Neural progenitor cell (in vitro differentiated cells): ENCODE data around the gene CXXC4. TPM values are rescaled to one million over a fixed set of nuclear protein-coding genes. Genes with fewer than 3 reads are reported as not detected.

Experiments
- DNase-seq: peaks from one replicate; pipeline ENCODE4 v3.0.0-alpha.2; 2016; ENCODE audit warnings: low spot score
- H2AFZ ChIP-seq: fragments of 200-600 bp; sonication (generic); replicated peaks from 2 replicates; pipeline ENCODE4 v1.6.1; 2016; ENCODE audit warnings: antibody characterized with exemption
- H3F3A ChIP-seq: fragments of 200-600 bp; sonication (generic); 2 replicates; pipeline ENCODE4 v1.6.1; 2016; ENCODE audit warnings: antibody characterized with exemption, low read depth
- H3K27ac ChIP-seq: fragments of 200-600 bp; sonication (generic); 2 replicates; pipeline ENCODE4 v1.5.1; 2016; ENCODE audit warnings: mild to moderate bottlenecking
- H3K27me3 ChIP-seq: fragments of 200-600 bp; sonication (generic); 2 replicates; pipeline ENCODE4 v1.6.1; 2016; ENCODE audit warnings: mild to moderate bottlenecking, moderate library complexity
- H3K36me3 ChIP-seq: fragments of 200-600 bp; sonication (generic); 2 replicates; pipeline ENCODE4 v1.5.1; 2016
- H3K4me1 ChIP-seq: fragments of 200-600 bp; sonication (generic); 2 replicates; pipeline ENCODE4 v1.6.1; 2016; ENCODE audit warnings: mixed run types
- H3K4me2 ChIP-seq: fragments of 200-600 bp; sonication (generic); 2 replicates; pipeline ENCODE4 v1.6.1; 2016
- H3K4me3 ChIP-seq: fragments of 200-600 bp; sonication (generic); 2 replicates; pipeline ENCODE4 v1.5.1; 2016
- H3K79me2 ChIP-seq: fragments of 200-600 bp; sonication (generic); 2 replicates; pipeline ENCODE4 v1.6.1; 2016; ENCODE audit warnings: low read depth
- H3K9ac ChIP-seq: fragments of 200-600 bp; sonication (generic); 2 replicates; pipeline ENCODE4 v1.6.1; 2016
- H3K9me3 ChIP-seq: fragments of 200-600 bp; sonication (generic); 2 replicates; pipeline ENCODE4 v1.5.1; 2016; ENCODE audit warnings: low read depth
- H4K20me1 ChIP-seq: fragments of 200-600 bp; sonication (generic); 2 replicates; pipeline ENCODE4 v1.6.1; 2016; ENCODE audit warnings: low read depth
- H3K27ac Mint-ChIP-seq: 3 replicates; pipeline ENCODE4 v1.8.0; 2021; ENCODE audit warnings: mixed read lengths
- H3K27me3 Mint-ChIP-seq: 2 replicates; pipeline ENCODE4 v1.8.0; 2022; ENCODE audit warnings: low read depth, mild to moderate bottlenecking, inconsistent platforms, moderate library complexity, mixed read lengths; ENCODE audit not compliant: insufficient read depth
- H3K36me3 Mint-ChIP-seq: 3 replicates; pipeline ENCODE4 v1.8.0; 2021; ENCODE audit warnings: mixed read lengths
- H3K4me1 Mint-ChIP-seq: 3 replicates; pipeline ENCODE4 v1.8.0; 2021; ENCODE audit warnings: mixed read lengths
- H3K4me3 Mint-ChIP-seq: 3 replicates; pipeline ENCODE4 v1.8.0; 2021; ENCODE audit warnings: mild to moderate bottlenecking, moderate library complexity, mixed read lengths
- H3K9me3 Mint-ChIP-seq: 3 replicates; pipeline ENCODE4 v1.8.0; 2020; ENCODE audit warnings: mixed read lengths
- CTCF ChIP-seq: fragments of 200-600 bp; sonication (generic); IDR thresholded peaks from 2 replicates; pipeline ENCODE4 v1.5.1; 2017; ENCODE audit warnings: antibody characterized with exemption, mild to moderate bottlenecking
- EZH2 ChIP-seq: fragments of 200-600 bp; sonication (generic); IDR thresholded peaks from 2 replicates; pipeline ENCODE4 v1.6.1; 2017; ENCODE audit warnings: antibody characterized with exemption, mild to moderate bottlenecking, moderate library complexity
- EZH2phosphoT487 ChIP-seq: fragments of 200-600 bp; sonication (generic); IDR thresholded peaks from 2 replicates; pipeline ENCODE4 v1.6.1; 2017; ENCODE audit warnings: antibody characterized with exemption
- total RNA-seq: library from RNA; depleted of rRNA; stranded (reverse); fragments of >200 nt; gene quantifications from 2 replicates; pipeline ENCODE4 v1.2.3, GENCODE V29; 2015; ENCODE audit warnings: low replicate concordance

The CXXC4 gene
- total RNA-seq, 1 donor from 2014 or later = 40.2 TPM

- H3K27me3 Mint-ChIP-seq = no peaks in the 10 kb centered on the region
- TF ChIP-seq EZH2phosphoT487 = no peak
- TF ChIP-seq EZH2 = no peak
- no peak for TF ChIP-seq CTCF
- Histone ChIP-seq H3K27me3 (no peaks in the 10 kb centered on the region), H3F3A (peaks cover 17% of the 10 kb centered on the region), H3K4me3 (no peak overlapping the region), H4K20me1 (no peaks in the 10 kb centered on the region), H3K4me1 (peaks cover 24% of the 10 kb centered on the region), H3K27ac (no peak overlapping the region), H3K79me2 (no peaks in the 10 kb centered on the region), H3K4me2 (peak overlapping the region; percentile 62), H3K36me3 (no peaks in the 10 kb centered on the region), H3K9me3 (no peaks in the 10 kb centered on the region), H2AFZ (peak overlapping the region; percentile 64), H3K9ac (no peak overlapping the region)
- H3K4me1 Mint-ChIP-seq = no peaks in the 10 kb centered on the region
- no peak overlapping the region for H3K27ac Mint-ChIP-seq
- H3K9me3 Mint-ChIP-seq = no peaks in the 10 kb centered on the region
- no peaks in the 10 kb centered on the region for H3K36me3 Mint-ChIP-seq
- DNase-seq = no peak
- no peak overlapping the region for H3K4me3 Mint-ChIP-seq
Measured at GRCh38 chr4:104446431-104447278, 48.0 kb downstream of the CXXC4 start.

GRCh38 chr4:104444685-104445084 lies 50.0 kb downstream of the CXXC4 start:
- H3K36me3 Mint-ChIP-seq = no peaks in the 10 kb centered on the region
- no peak for DNase-seq
- peaks cover 20% of the 10 kb centered on the region for H3K4me1 ChIP-seq

GRCh38 chr4:104436542-104436941 lies 58.2 kb downstream of the CXXC4 start:
- H3K36me3 Mint-ChIP-seq = no peaks in the 10 kb centered on the region
- no peak overlapping the region for H3K27ac Mint-ChIP-seq

More at GRCh38 chr4:104444685-104445084, 50.0 kb downstream of the CXXC4 start:
- Histone ChIP-seq H3K9ac (no peak overlapping the region), H3F3A (peaks cover 17% of the 10 kb centered on the region), H2AFZ (no peak overlapping the region), H3K27me3 (no peaks in the 10 kb centered on the region), H3K9me3 (no peaks in the 10 kb centered on the region), H4K20me1 (no peaks in the 10 kb centered on the region), H3K4me2 (no peak overlapping the region), H3K27ac (no peak overlapping the region), H3K79me2 (no peaks in the 10 kb centered on the region), H3K4me3 (no peak overlapping the region), H3K36me3 (no peaks in the 10 kb centered on the region)
- no peak overlapping the region for H3K4me3 Mint-ChIP-seq
- no peak for TF ChIP-seq CTCF
- TF ChIP-seq EZH2 = no peak
- TF ChIP-seq EZH2phosphoT487 = no peak
- no peak overlapping the region for H3K27ac Mint-ChIP-seq
- H3K9me3 Mint-ChIP-seq = peaks cover 2% of the 10 kb centered on the region
- no peaks in the 10 kb centered on the region for H3K27me3 Mint-ChIP-seq
- H3K4me1 Mint-ChIP-seq = no peaks in the 10 kb centered on the region

More at GRCh38 chr4:104436542-104436941, 58.2 kb downstream of the CXXC4 start:
- TF ChIP-seq EZH2 (no peak), CTCF (no peak), EZH2phosphoT487 (no peak)
- Histone ChIP-seq H3K9ac (no peak overlapping the region), H3K27me3 (no peaks in the 10 kb centered on the region), H3K9me3 (no peaks in the 10 kb centered on the region), H3K27ac (no peak overlapping the region), H3K79me2 (no peaks in the 10 kb centered on the region), H3K4me2 (no peak overlapping the region), H3K4me1 (no peaks in the 10 kb centered on the region), H3K36me3 (no peaks in the 10 kb centered on the region), H3K4me3 (no peak overlapping the region), H3F3A (no peaks in the 10 kb centered on the region), H4K20me1 (no peaks in the 10 kb centered on the region), H2AFZ (no peak overlapping the region)
- H3K4me3 Mint-ChIP-seq = no peak overlapping the region
- H3K4me1 Mint-ChIP-seq = peaks cover 8% of the 10 kb centered on the region
- DNase-seq = no peak
- H3K27me3 Mint-ChIP-seq = no peaks in the 10 kb centered on the region
- H3K9me3 Mint-ChIP-seq = peaks cover 5% of the 10 kb centered on the region
